HCT116 (cell line): ENCODE measurements around the gene ARHGAP31. TPM values are rescaled to one million over a fixed set of nuclear protein-coding genes. Genes with fewer than 3 reads are reported as not detected.
"Not testable (repeated sequence)": the region's sequence is repeated elsewhere in the genome, so short reads cannot be mapped to it uniquely, and the experiment has no call there.

Experiments used
- ATAC-seq: fragments of 200-7000 bp; cut with Tn5 transposase; 2 replicates; pipeline ENCODE4 v1.9.1; 2020; ENCODE audit warnings: mild to moderate bottlenecking, moderate library complexity
- BruUV-seq: library from RNA; stranded (reverse); fragments of 400-500 nt; replicated peaks from 2 replicates; lab custom pipeline; 2021; lab: Mats Ljungman, UMichigan
- CTCF ChIA-PET: fragments of 300-600 bp; sonication (Branson Sonifier 250); formaldehyde crosslinking; loops from one replicate; lab custom pipeline; 2021; ENCODE audit warnings: antibody characterized with exemption; lab: Charles Lee
- POLR2A ChIA-PET: fragments of 300-600, 350-600 bp; sonication (Branson Sonifier 250); formaldehyde crosslinking; loops from one replicate; lab custom pipeline; 2021; ENCODE audit warnings: antibody characterized with exemption; lab: Charles Lee
- RAD21 ChIA-PET, 2 experiments: fragments of 300-600 bp; sonication (Branson Sonifier 250); formaldehyde crosslinking; loops; one replicate each; lab custom pipeline; 2023; ENCODE audit warnings: low total read pairs in 2 of 2; ENCODE audit not compliant: uncharacterized antibody in 2 of 2, unreplicated experiment in 2 of 2, low non-redundant PET in 1 of 2; lab: Charles Lee
- DNase-seq: peaks from one replicate; pipeline ENCODE4 v3.0.0-alpha.2; 2010; ENCODE audit warnings: low read depth, low spot score
- H2AFZ ChIP-seq: fragments of 200-600 bp; shearing (Covaris generic), sonication (generic); 2 replicates; pipeline ENCODE4 v1.6.1; 2017; ENCODE audit warnings: low read depth, mixed run types, mixed read lengths, antibody characterized with exemption, low read length; ENCODE audit not compliant: poor library complexity, severe bottlenecking
- H3K27ac ChIP-seq: 2 replicates; pipeline ENCODE4 v1.5.1; 2012; ENCODE audit warnings: low read depth, low read length
- H3K27me3 ChIP-seq: fragments of 200-600 bp; sonication (generic); 2 replicates; pipeline ENCODE4 v1.6.1; 2016; ENCODE audit warnings: mixed run types, low read length, mixed read lengths; ENCODE audit not compliant: insufficient read depth
- H3K36me3 ChIP-seq, 2 experiments: fragments of 200-500 bp in 1 of 2; fragments of 200-600 bp in 1 of 2; sonication (Bioruptor generic) in 1 of 2; sonication (generic) in 1 of 2; 2 replicates each; pipeline versions ENCODE4 v1.5.1 to v1.6.1; 2014 to 2016; ENCODE audit warnings: low read length in 2 of 2, inconsistent platforms in 1 of 2, mixed read lengths in 1 of 2, mixed run types in 1 of 2; ENCODE audit not compliant: insufficient read depth in 2 of 2, control insufficient read depth in 1 of 2
- H3K4me1 ChIP-seq, 2 experiments: fragments of 200-600 bp in 1 of 2; sonication (generic) in 1 of 2; 2 replicates each; pipeline versions ENCODE4 v1.5.1 to v1.6.1; 2012 to 2017; ENCODE audit warnings: low read length in 2 of 2, inconsistent platforms in 1 of 2, mild to moderate bottlenecking in 1 of 2, mixed read lengths in 1 of 2, mixed run types in 1 of 2, moderate library complexity in 1 of 2; ENCODE audit not compliant: insufficient read depth in 2 of 2, control insufficient read depth in 1 of 2
- H3K4me2 ChIP-seq: fragments of 200-600 bp; sonication (generic); 2 replicates; pipeline ENCODE4 v1.6.1; 2017; ENCODE audit warnings: mixed run types, low read length, mixed read lengths
- H3K4me3 ChIP-seq, 2 experiments: fragments of 200-600 bp in 1 of 2; sonication (generic) in 1 of 2; replicated peaks in 1 of 2; 2 replicates each; pipeline ENCODE4 v1.5.1; 2011 to 2016; ENCODE audit warnings: low read length in 2 of 2, control low read depth in 1 of 2, low read depth in 1 of 2, mild to moderate bottlenecking in 1 of 2, mixed read lengths in 1 of 2, mixed run types in 1 of 2
- H3K79me2 ChIP-seq: fragments of 200-600 bp; sonication (generic); 2 replicates; pipeline ENCODE4 v1.6.1; 2017; ENCODE audit warnings: mild to moderate bottlenecking, mixed run types, low read length, moderate library complexity, mixed read lengths; ENCODE audit not compliant: insufficient read depth
- H3K9ac ChIP-seq: fragments of 200-600 bp; sonication (generic); 2 replicates; pipeline ENCODE4 v1.6.1; 2016; ENCODE audit warnings: low read length, mixed read lengths
- H3K9me2 ChIP-seq: fragments of 200-600 bp; sonication (generic), shearing (Covaris generic); 2 replicates; pipeline ENCODE4 v1.6.1; 2017; ENCODE audit warnings: mixed run types, mild to moderate bottlenecking, moderate library complexity; ENCODE audit not compliant: insufficient read depth
- H3K9me3 ChIP-seq, 2 experiments: fragments of 200-500 bp in 1 of 2; fragments of 200-600 bp in 1 of 2; sonication (Bioruptor generic) in 1 of 2; sonication (generic) in 1 of 2; 2 replicates each; pipeline ENCODE4 v1.6.1; 2014 to 2017; ENCODE audit warnings: low read length in 2 of 2, mixed read lengths in 2 of 2, inconsistent platforms in 1 of 2, low read depth in 1 of 2, mild to moderate bottlenecking in 1 of 2, mixed run types in 1 of 2, moderate library complexity in 1 of 2; ENCODE audit not compliant: control insufficient read depth in 1 of 2, insufficient read depth in 1 of 2
- H4K20me1 ChIP-seq: fragments of 200-600 bp; sonication (generic), shearing (Covaris generic); 2 replicates; pipeline ENCODE4 v1.6.1; 2017; ENCODE audit warnings: mixed run types, mild to moderate bottlenecking, moderate library complexity; ENCODE audit not compliant: insufficient read depth
- CBX3 ChIP-seq: IDR thresholded peaks from 2 replicates; pipeline ENCODE4 v1.6.1; 2012; ENCODE audit warnings: low read depth
- CEBPB ChIP-seq: IDR thresholded peaks from 2 replicates; pipeline ENCODE4 v1.6.1; 2012; ENCODE audit warnings: low read depth
- EGR1 ChIP-seq: IDR thresholded peaks from 2 replicates; pipeline ENCODE4 v1.6.1; 2012; ENCODE audit warnings: low read depth
- ELF1 ChIP-seq: IDR thresholded peaks from 2 replicates; pipeline ENCODE4 v1.6.1; 2012; ENCODE audit warnings: low read depth, borderline replicate concordance
- EZH2 ChIP-seq: fragments of 200-600 bp; sonication (generic); IDR thresholded peaks from 2 replicates; pipeline ENCODE4 v1.6.1; 2017; ENCODE audit warnings: antibody characterized with exemption, mixed run types
- FOSL1 ChIP-seq: IDR thresholded peaks from 2 replicates; pipeline ENCODE4 v1.6.1; 2012; ENCODE audit warnings: low read depth
- POLR2AphosphoS5 ChIP-seq: IDR thresholded peaks from 2 replicates; pipeline ENCODE4 v1.6.1; 2011; ENCODE audit warnings: mild to moderate bottlenecking, low read depth, low read length, moderate library complexity
- SIN3A ChIP-seq: IDR thresholded peaks from 2 replicates; pipeline ENCODE4 v1.6.1; 2012; ENCODE audit warnings: low read depth
- SP1 ChIP-seq: IDR thresholded peaks from 2 replicates; pipeline ENCODE4 v1.6.1; 2012; ENCODE audit warnings: low read depth
- SRF ChIP-seq: IDR thresholded peaks from 2 replicates; pipeline ENCODE4 v1.6.1; 2012; ENCODE audit warnings: low read depth
- TCF7L2 ChIP-seq: IDR thresholded peaks from 2 replicates; pipeline ENCODE4 v1.7.0; 2011; ENCODE audit warnings: borderline replicate concordance, inconsistent platforms; ENCODE audit not compliant: insufficient read depth, insufficient read length; ENCODE audit errors: extremely low read depth
- YY1 ChIP-seq: IDR thresholded peaks from 2 replicates; pipeline ENCODE4 v1.6.1; 2011; ENCODE audit warnings: low read length, low read depth, moderate library complexity, mild to moderate bottlenecking; ENCODE audit not compliant: insufficient replicate concordance; ENCODE audit errors: extremely low read depth
- ZNF274 ChIP-seq: fragments of 200-500 bp; sonication (Bioruptor generic); IDR thresholded peaks from 2 replicates; pipeline ENCODE4 v1.6.1; 2014; ENCODE audit warnings: mild to moderate bottlenecking, low read depth, low read length, inconsistent platforms
- intact Hi-C: fragments of 100-400 bp; cut with micrococcal nuclease; formaldehyde crosslinking; loops from 2 replicates; pipeline ENCODE4 v1.10.0; 2022
- total RNA-seq: library from RNA; stranded (reverse); gene quantifications from one replicate; pipeline ENCODE4 v1.2.1, GENCODE V29; 2021; ENCODE audit not compliant: unreplicated experiment
- TF ChIP-seq, protein P1 (sequence below): IDR thresholded peaks from 2 replicates; pipeline ENCODE4 v1.6.1; 2012
- TF ChIP-seq, protein P2 (sequence below): IDR thresholded peaks from 2 replicates; pipeline ENCODE4 v1.6.1; 2012; ENCODE audit warnings: low read depth
- TF ChIP-seq, protein P3 (sequence below): IDR thresholded peaks from 2 replicates; pipeline ENCODE4 v1.6.1; 2011; ENCODE audit warnings: mild to moderate bottlenecking, low read length, moderate library complexity; ENCODE audit not compliant: insufficient replicate concordance; ENCODE audit errors: extremely low read depth

The ARHGAP31 gene
- total RNA-seq, 1 experiment from 2014 or later, result 0.93 TPM

DNA sequence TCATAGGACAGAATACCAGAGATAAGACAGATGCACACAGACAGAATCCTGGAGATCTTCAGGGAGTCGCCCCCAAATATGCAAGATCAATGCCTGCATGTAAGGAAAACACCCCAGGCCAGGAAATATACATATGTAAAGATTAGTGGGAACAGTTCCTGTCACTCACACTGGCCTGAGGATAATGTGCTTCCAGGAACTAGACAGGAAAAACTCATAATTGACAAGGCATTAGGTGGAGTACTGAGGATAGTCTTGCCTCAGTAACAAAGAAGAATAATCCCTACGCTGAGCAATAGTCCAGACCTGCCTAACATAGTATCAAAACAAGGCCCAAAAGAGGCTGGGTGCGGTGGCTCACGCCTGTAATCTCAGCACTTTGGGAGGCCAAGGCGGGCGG lies 33.1 kb upstream of the ARHGAP31 start:
- no TSS peak for BruUV-seq
- no peak overlapping the region for H2AFZ ChIP-seq
- no peak for TF ChIP-seq EGR1
- TF ChIP-seq CEBPB, result no peak
- TF ChIP-seq EZH2, result no peak
- no peak for TF ChIP-seq SRF
- no peak for TF ChIP-seq ZNF274
- TF ChIP-seq, protein P1, sequence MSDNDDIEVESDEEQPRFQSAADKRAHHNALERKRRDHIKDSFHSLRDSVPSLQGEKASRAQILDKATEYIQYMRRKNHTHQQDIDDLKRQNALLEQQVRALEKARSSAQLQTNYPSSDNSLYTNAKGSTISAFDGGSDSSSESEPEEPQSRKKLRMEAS, result no peak
- no peak for TF ChIP-seq YY1
- no peak for TF ChIP-seq ELF1
- TF ChIP-seq CBX3, result no peak
- TF ChIP-seq, protein P2, sequence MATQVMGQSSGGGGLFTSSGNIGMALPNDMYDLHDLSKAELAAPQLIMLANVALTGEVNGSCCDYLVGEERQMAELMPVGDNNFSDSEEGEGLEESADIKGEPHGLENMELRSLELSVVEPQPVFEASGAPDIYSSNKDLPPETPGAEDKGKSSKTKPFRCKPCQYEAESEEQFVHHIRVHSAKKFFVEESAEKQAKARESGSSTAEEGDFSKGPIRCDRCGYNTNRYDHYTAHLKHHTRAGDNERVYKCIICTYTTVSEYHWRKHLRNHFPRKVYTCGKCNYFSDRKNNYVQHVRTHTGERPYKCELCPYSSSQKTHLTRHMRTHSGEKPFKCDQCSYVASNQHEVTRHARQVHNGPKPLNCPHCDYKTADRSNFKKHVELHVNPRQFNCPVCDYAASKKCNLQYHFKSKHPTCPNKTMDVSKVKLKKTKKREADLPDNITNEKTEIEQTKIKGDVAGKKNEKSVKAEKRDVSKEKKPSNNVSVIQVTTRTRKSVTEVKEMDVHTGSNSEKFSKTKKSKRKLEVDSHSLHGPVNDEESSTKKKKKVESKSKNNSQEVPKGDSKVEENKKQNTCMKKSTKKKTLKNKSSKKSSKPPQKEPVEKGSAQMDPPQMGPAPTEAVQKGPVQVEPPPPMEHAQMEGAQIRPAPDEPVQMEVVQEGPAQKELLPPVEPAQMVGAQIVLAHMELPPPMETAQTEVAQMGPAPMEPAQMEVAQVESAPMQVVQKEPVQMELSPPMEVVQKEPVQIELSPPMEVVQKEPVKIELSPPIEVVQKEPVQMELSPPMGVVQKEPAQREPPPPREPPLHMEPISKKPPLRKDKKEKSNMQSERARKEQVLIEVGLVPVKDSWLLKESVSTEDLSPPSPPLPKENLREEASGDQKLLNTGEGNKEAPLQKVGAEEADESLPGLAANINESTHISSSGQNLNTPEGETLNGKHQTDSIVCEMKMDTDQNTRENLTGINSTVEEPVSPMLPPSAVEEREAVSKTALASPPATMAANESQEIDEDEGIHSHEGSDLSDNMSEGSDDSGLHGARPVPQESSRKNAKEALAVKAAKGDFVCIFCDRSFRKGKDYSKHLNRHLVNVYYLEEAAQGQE, result no peak
- no peak for TF ChIP-seq POLR2AphosphoS5
- TF ChIP-seq, protein P3, sequence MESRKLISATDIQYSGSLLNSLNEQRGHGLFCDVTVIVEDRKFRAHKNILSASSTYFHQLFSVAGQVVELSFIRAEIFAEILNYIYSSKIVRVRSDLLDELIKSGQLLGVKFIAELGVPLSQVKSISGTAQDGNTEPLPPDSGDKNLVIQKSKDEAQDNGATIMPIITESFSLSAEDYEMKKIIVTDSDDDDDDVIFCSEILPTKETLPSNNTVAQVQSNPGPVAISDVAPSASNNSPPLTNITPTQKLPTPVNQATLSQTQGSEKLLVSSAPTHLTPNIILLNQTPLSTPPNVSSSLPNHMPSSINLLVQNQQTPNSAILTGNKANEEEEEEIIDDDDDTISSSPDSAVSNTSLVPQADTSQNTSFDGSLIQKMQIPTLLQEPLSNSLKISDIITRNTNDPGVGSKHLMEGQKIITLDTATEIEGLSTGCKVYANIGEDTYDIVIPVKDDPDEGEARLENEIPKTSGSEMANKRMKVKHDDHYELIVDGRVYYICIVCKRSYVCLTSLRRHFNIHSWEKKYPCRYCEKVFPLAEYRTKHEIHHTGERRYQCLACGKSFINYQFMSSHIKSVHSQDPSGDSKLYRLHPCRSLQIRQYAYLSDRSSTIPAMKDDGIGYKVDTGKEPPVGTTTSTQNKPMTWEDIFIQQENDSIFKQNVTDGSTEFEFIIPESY, result no peak
- TF ChIP-seq FOSL1, result no peak
- no peak for TF ChIP-seq SP1
- no peak for TF ChIP-seq SIN3A
- no peak for TF ChIP-seq TCF7L2
- TF ChIP-seq, all 23 proteins: peak for 0

DNA sequence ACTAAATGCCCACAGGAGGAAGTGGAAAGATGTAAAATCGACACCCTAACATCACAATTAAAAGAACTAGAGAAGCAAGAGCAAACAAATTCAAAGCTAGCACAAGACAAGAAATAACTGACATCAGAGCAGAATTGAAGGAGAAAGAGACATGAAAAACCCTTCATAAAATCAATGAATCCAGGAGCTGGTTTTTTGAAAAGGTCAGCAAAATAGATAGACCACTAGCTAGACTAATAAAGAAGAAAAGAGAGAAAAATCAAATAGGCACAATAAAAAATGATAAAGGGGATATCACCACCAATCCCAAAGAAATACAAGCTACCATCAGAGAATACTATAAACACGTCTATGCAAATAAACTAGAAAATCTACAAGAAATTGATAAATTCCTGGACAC lies 24.0 kb upstream of the ARHGAP31 start:
- POLR2A ChIA-PET, CTCF ChIA-PET, H2AFZ ChIP-seq, H3K36me3 ChIP-seq, H3K4me1 ChIP-seq, H3K4me2 ChIP-seq, H3K27ac ChIP-seq, H3K9me2 ChIP-seq, H3K9ac ChIP-seq, H4K20me1 ChIP-seq, H3K27me3 ChIP-seq, H3K79me2 ChIP-seq, H3K9me3 ChIP-seq, BruUV-seq, H3K4me3 ChIP-seq, RAD21 ChIA-PET, DNase-seq, intact Hi-C loops, ATAC-seq: not testable (repeated sequence)

More for the DNA sequence above, 33.1 kb upstream of the ARHGAP31 start:
- intact Hi-C loops, result no loop called here
- Histone ChIP-seq H3K4me1 (peaks cover 0 to 8% of the 10 kb centered on the region in 2 experiments; a peak in 1 of 4 replicates), H3K27me3 (no peaks in the 10 kb centered on the region), H3K9ac (no peak overlapping the region), H3K9me2 (no peaks in the 10 kb centered on the region), H4K20me1 (no peaks in the 10 kb centered on the region), H3K36me3 (no peaks in the 10 kb centered on the region), H3K4me2 (no peak overlapping the region), H3K27ac (no peak overlapping the region), H3K4me3 (no peak overlapping the region), H3K79me2 (no peaks in the 10 kb centered on the region), H3K9me3 (no peaks in the 10 kb centered on the region)
- ChIA-PET RAD21 (no interaction called here), POLR2A (no interaction called here), CTCF (no interaction called here)
- DNase-seq, result no peak
- ATAC-seq, result no peak
